GM19395 (cell line): ENCODE measurements around the gene CAMTA1.

Source experiments
- ATAC-seq: cut with Tn5 transposase; IDR thresholded peaks from one replicate; pipeline ENCODE4 v1.9.1; 2021; ENCODE audit warnings: mild to moderate bottlenecking, moderate library complexity; ENCODE audit not compliant: unreplicated experiment

The CAMTA1 gene

GRCh38 chr1:6999826-7000225 is 214.6 kb downstream of the CAMTA1 start:
- no peak for ATAC-seq

GRCh38 chr1:7000720-7001119 is 215.5 kb downstream of the CAMTA1 start:
- ATAC-seq, result no peak

DNA sequence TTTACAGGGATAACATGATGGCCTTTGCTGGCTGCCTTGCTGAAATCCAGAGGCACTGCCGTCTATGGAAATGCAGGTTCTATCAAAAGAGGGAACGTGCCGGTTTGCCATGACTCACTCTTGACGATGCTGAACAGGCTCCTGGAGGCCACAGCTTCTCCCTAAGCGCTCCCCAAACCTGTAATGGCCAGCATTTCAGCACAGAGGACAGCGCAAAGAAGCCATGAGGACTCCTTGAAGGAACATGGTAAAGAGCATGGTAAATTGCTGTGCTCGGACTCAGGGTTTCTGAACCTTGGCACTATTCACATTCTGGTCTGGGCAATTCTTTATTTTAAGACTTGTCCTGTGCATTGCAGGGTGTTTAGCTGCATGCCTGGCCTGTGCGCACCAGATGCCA is 217.5 kb downstream of the CAMTA1 start:
- no peak for ATAC-seq

DNA sequence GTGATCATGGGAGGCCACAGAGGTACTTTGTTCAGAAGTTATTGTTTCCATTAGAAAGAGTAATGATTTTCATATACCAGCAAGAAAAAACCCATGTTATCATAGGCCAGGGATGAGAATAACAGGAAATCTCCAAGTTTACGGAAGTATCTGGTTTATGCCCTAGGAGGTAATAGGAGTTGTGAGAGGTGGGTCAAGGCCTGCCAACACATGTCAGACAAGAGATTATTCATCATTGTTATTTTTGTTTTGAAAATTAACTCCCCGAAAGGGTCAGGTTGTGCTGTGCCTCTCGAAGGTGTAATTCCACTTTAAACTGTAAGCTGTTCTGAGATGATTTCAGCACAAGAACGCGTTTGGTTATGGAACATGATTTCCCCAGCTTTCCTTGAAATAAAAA is 218.4 kb downstream of the CAMTA1 start:
- ATAC-seq, result no peak

DNA sequence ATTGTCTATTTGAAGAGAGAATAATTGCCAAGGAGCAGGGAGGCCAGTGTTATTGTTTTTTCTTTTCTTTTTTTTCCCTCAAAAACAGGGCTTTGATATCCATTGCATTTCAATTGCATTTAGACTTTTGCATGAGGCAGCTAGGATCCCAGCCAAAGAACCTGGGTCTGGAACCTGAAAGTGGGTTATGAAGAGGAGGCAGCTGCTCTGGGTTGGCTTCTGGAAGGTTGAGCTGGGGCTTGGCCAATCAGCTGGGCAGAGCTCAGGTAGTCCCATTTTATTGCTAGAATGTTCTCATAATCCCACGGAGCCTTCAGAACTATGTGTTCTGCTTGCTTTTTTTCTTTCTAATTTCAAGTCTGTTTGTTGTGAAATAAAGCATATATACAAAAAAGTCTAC is 218.9 kb downstream of the CAMTA1 start:
- ATAC-seq, result no peak

GRCh38 chr1:7005762-7006161 is 220.5 kb downstream of the CAMTA1 start:
- no peak for ATAC-seq

DNA sequence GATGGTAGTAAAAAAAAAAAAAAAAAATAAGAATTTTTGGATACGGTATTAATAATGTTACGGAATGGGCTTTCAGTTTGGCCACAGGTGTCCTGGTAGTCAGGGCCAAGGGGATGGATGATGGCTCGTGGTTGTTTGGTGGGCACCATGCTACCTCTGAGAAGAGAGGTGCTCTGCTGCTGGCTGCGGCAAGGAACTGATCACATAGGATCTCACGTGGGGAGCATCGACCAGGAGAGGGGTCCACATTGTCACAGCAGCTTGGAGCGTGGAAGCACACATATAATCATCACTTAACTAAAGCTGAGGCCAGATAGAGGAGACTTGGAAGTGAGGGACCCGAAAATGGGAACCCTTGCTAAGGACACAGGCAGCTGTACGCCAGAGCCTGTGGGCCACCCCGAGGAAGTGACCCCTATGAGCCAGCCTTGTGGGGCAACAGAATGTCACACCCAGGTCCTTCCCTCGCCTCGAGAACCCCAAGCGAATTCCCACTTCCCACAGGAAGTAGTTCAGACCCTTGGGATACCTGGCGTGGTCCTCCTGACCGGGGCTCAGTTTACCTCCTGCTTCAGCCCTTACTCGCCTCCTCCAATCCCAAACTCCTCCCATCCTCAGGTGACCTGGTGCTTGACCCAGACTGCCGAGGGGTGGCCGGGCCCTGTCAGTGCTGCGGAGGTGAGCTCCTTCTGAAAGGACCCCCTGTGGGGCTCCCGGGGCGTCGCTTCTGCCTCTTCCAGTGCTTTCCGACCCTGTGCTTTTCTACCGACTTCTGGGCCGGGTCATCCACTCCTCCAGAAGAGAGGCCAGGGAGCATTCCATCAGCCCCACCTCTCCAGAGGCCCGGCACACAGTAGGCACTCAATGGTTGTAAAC is 222.0 kb downstream of the CAMTA1 start:
- ATAC-seq, result no peak

DNA sequence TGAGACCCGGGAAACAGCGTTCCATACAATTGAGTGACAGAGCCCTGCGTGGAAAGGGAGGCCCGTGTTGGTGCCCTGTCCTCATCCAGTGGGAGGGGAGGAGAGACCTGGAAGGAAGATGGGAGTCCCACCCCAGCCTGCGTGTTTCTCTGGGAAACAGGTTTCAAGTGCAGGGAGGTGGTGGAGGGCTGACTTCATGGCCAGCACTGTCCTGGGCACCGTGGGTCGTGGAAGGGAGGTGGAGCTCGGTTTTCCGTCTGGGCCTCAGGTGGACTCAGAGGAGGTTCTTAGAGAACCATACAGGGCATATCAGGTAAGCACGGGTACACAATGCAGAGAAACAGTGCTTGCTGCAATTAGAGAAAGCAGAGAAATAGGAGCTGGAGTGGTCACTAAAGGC is 222.6 kb downstream of the CAMTA1 start:
- ATAC-seq, result no peak

DNA sequence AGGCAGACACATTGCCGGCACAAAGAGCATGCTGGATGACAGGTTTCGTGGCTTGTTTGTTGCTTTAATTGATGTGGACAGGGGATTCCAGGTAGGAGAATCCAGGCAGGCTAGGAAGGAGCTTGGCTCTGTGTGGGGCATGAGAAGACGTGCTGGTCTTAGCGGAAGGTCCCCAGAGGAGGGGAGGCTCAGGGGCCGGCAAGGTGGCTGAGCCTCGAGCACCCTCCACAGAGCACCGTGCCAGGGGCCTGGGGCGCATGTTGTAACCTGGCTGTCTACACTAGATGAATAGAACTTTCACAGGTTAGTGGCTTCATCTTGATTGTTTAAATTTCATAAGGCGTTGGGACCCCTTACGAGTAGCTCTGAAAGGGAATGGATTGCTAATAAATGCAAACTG is 223.1 kb downstream of the CAMTA1 start:
- no peak for ATAC-seq

- ATAC-seq, result no peak
Measured at GRCh38 chr1:7008975-7009740, 223.9 kb downstream of the CAMTA1 start.

DNA sequence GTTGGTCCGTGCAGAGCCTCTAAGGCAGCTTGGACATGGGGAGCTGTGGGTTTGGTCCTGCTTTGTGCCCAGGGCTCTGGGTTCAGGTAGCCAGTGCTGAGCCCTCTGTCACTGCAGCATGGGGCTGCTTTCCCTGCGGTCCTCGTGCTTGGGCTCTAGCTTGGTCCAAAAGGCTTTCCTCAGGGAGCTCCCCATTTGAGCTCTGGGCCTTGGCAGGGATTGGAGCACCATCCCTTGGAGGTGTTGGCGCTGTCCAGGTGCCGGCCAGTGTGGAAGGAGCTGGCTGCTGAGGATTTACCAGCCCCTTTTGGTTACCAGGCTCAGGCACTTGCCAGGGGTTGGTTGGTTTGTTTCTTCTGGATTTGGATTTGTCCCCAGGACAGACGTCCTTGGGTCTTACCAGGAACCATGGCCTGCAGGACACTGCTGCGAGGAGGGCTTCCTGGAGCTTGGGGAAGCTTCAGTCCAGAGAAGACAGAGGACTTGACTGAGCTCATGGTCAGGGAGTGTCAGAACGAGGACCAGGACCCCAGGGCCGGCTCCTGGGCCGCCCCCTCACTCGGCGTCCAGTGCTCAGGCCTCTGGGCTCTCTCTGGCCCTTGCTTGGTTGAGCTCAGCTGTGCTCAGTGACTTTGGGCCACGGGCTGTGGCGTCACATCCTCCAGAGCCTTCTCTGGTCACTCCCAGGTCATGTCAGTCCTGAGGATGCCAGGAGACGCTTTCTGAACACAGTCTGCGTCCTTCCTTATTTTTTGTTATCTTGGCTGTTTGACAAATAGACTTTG is 224.7 kb downstream of the CAMTA1 start:
- ATAC-seq, result no peak

DNA sequence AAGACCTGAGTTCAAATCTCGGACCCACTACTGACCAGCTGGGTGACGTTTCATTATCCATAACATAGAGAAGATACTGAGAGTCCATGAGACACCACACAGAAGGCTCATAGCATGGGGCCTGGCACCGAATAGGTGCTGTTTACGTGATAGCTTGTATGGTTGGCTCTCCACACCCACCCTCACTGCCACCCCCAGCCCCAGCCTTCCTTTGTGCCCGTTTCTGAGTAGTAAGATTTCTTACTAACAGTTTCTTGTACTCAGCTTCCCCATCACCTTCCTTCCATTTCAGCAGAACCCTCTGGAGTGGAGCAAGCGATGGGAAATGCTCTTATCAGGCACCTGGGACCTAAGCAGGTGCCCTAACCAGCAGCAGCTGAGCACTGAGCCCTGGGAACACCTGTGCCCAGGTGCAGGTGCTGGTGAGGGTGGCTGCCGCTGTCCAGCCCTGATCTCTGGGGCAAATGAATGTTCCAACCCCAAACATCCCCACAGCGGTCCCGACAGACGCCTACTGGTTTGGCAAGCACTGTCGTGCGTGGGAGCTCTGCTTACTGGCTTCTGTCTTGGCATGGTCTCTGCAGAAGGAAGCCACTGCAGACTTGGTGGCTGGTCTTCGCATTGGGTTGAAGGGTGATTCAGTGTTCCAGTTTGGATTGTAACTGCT is 225.4 kb downstream of the CAMTA1 start:
- ATAC-seq, result no peak

GRCh38 chr1:7011826-7012225 is 226.6 kb downstream of the CAMTA1 start:
- ATAC-seq, result no peak

GRCh38 chr1:7012461-7012924 is 227.2 kb downstream of the CAMTA1 start:
- no peak for ATAC-seq

DNA sequence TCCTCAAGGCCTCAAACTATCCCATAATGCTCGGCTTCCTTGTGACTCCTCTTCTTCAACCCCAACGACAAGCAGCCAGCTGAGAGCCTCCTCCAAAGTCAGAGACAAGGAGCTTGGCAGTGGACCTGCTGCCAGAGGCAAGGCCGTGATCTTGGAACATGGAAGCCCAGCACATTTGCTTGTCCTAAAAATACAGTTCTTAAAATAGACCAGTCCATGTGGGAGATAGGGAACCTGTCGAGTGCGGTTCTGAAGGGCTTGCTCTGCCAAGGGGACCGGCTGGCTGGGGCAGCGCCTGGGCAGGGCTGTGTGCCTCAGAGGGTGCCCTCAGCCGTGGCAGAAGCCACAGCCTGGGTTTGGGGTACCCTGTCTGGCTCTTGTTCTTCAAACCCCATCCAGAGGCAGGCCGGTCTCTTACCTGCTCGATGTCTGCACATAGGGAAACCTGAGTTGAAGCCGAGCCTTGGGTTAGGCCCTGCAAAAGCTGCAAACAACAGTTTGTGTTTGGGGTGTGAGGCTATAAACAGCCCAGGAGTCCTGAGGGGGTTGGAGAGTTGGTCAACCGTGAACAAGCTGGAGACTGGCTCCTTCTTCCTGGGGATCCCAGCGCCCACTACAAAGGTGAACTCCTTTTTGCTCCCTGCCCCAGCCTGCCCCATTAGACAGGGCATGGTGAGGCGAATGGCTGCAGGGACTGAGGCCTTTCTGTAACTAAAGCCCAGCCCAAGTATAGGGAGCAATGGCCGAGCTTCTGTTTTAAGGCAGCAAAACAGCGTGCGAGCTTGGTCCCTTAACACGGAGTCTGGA is 228.8 kb downstream of the CAMTA1 start:
- ATAC-seq, result no peak

GRCh38 chr1:7014640-7014930 is 229.3 kb downstream of the CAMTA1 start:
- no peak for ATAC-seq

GRCh38 chr1:7015022-7015421 is 229.8 kb downstream of the CAMTA1 start:
- no peak for ATAC-seq

- no peak for ATAC-seq
Measured at GRCh38 chr1:7018351-7018750, 233.1 kb downstream of the CAMTA1 start.

DNA sequence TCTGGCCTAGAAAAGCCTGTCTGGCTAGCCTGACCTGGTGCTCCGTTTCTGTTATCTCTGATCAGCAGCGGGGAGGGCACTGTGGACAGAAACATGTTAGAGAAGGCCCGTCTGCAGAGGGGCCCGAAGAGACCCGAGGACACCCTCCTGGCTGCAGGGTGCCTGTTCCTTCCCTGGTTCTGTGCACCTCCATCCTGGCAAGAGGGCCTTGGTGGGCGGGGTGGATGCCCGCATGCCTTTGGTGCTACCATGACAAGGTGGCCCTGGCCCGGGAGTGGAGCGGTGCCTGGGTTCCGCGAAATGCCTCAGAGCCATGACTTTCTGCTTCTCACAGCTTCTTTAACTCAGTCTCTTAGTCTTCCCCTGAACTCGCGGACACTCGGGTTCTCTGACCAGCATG is 233.6 kb downstream of the CAMTA1 start:
- no peak for ATAC-seq

- no peak for ATAC-seq
Measured at GRCh38 chr1:7019510-7019909, 234.3 kb downstream of the CAMTA1 start.
